NB4 (cell line): Measurements from ENCODE around the gene CRB3.

Source experiments
- DNase-seq: peaks from one replicate; pipeline ENCODE4 v3.0.0; 2010; ENCODE audit warnings: low read depth
- H3K4me3 ChIP-seq: one replicate; pipeline ENCODE4 v1.5.1; 2011; ENCODE audit warnings: mild to moderate bottlenecking, low read depth, low read length, moderate library complexity
- CTCF ChIP-seq: IDR thresholded peaks from one replicate; pipeline ENCODE4 v1.5.1; 2012; ENCODE audit warnings: low read depth, low read length
- MAX ChIP-seq: IDR thresholded peaks from 2 replicates; pipeline ENCODE4 v1.6.1; 2011; ENCODE audit warnings: low read depth, low read length
- MYC ChIP-seq: IDR thresholded peaks from 2 replicates; pipeline ENCODE4 v1.6.1; 2011; ENCODE audit warnings: low read depth, low read length
- POLR2A ChIP-seq: IDR thresholded peaks from 2 replicates; pipeline ENCODE4 v1.6.1; 2011; ENCODE audit warnings: mild to moderate bottlenecking; ENCODE audit not compliant: insufficient read length; ENCODE audit errors: extremely low read depth

The CRB3 gene

GRCh38 chr19:6464070-6464873 is at the start of gene CRB3:
TSS of gene CRB3 (plus strand) at chr19:6464271. CDS start at chr19:6464702, 431 bp downstream.
- no peak for DNase-seq
- TF ChIP-seq CTCF: no peak
- TF ChIP-seq POLR2A: no peak
- no peak for TF ChIP-seq MAX
- TF ChIP-seq MYC: no peak
- H3K4me3 ChIP-seq: no peak within 1 kb of the TSS

GRCh38 chr19:6414793-6415590 is 49.1 kb upstream of the CRB3 start:
- DNase-seq: no peak
- H3K4me3 ChIP-seq: no peak overlapping the region

GRCh38 chr19:6415591-6416190 is 48.4 kb upstream of the CRB3 start:
- TF ChIP-seq MAX (no peak), MYC (no peak), POLR2A (no peak), CTCF (no peak)

More at GRCh38 chr19:6414793-6415590, 49.1 kb upstream of the CRB3 start:
- TF ChIP-seq MAX: no peak
- TF ChIP-seq POLR2A: no peak
- no peak for TF ChIP-seq MYC
- no peak for TF ChIP-seq CTCF

GRCh38 chr19:6416658-6417405 is 47.2 kb upstream of the CRB3 start:
- TF ChIP-seq MYC: no peak
- no peak for TF ChIP-seq MAX
- no peak for TF ChIP-seq POLR2A
- TF ChIP-seq CTCF: no peak
- H3K4me3 ChIP-seq: no peak overlapping the region
- no peak for DNase-seq

More at GRCh38 chr19:6415591-6416190, 48.4 kb upstream of the CRB3 start:
- DNase-seq: no peak
- no peak overlapping the region for H3K4me3 ChIP-seq
